NT2/D1 (cell line): ENCODE data around the gene FAM9C.

Experiments
- SUZ12 ChIP-seq: IDR thresholded peaks from 2 replicates; pipeline ENCODE4 v1.6.1; 2011; ENCODE audit not compliant: insufficient read length, insufficient read depth; ENCODE audit errors: extremely low read depth
- YY1 ChIP-seq: IDR thresholded peaks from 2 replicates; pipeline ENCODE4 v1.6.1; 2011; ENCODE audit not compliant: insufficient read length, insufficient read depth
- ZNF274 ChIP-seq: IDR thresholded peaks from 2 replicates; pipeline ENCODE4 v1.6.1; 2011; ENCODE audit warnings: mild to moderate bottlenecking, low read depth, low read length

- no peak for TF ChIP-seq YY1
- no peak for TF ChIP-seq SUZ12
- TF ChIP-seq ZNF274 = no peak
These were observed 15.4 kb downstream of the FAM9C start for GRCh38 chrX:13028871-13029636.
